ENCODE data around the gene ZFP36L1. TPM values are rescaled to one million over a fixed set of nuclear protein-coding genes. Genes with fewer than 3 reads are reported as not detected.

The ZFP36L1 gene
- total RNA-seq, 1 experiment from 2014 or later = 304 TPM

- no peak for ATAC-seq
- DNase-seq (ENCODE audit: low read depth, low spot score) = no peak
- Histone ChIP-seq H4K20me1 (ENCODE audit: insufficient read depth) (no peaks in the 10 kb centered on the region), H3K4me3 (replicated peaks in 1 of 2; ENCODE audit: low read depth in 1 of 2, low read length in 2 of 2) (no peak overlapping the region), H3K9me3 (ENCODE audit: control insufficient read depth in 1 of 2, insufficient read depth in 1 of 2, low read depth in 1 of 2, low read length in 2 of 2) (no peaks in the 10 kb centered on the region), H3K79me2 (ENCODE audit: insufficient read depth, low read length) (no peaks in the 10 kb centered on the region), H3K4me2 (ENCODE audit: low read length) (no peak overlapping the region), H3K9ac (ENCODE audit: low read length) (no peak overlapping the region), H2AFZ (ENCODE audit: low read depth, low read length, poor library complexity, severe bottlenecking) (no peak overlapping the region), H3K27ac (ENCODE audit: low read depth, low read length) (no peak overlapping the region), H3K36me3 (ENCODE audit: control insufficient read depth in 1 of 2, insufficient read depth in 2 of 2, low read length in 2 of 2) (no peaks in the 10 kb centered on the region), H3K27me3 (ENCODE audit: insufficient read depth, low read length) (no peaks in the 10 kb centered on the region), H3K4me1 (ENCODE audit: control insufficient read depth in 1 of 2, insufficient read depth in 2 of 2, low read length in 2 of 2) (peaks cover 8 to 9% of the 10 kb centered on the region in 2 experiments; a peak in 2 of 4 replicates), H3K9me2 (ENCODE audit: insufficient read depth) (no peaks in the 10 kb centered on the region)
- intact Hi-C loops (cut with micrococcal nuclease) = no loop called here
- ChIA-PET RAD21 (ENCODE audit: low non-redundant PET in 1 of 2, low total read pairs in 2 of 2, uncharacterized antibody in 2 of 2, unreplicated experiment in 2 of 2) (no interaction called here), CTCF (no interaction called here), POLR2A (no interaction called here)
- no TSS peak for BruUV-seq (replicated peaks)
- TF ChIP-seq YY1 (IDR thresholded peaks at IDR 0.05; ENCODE audit: extremely low read depth, insufficient replicate concordance, low read depth, low read length) (no peak), ELF1 (IDR thresholded peaks at IDR 0.05; ENCODE audit: borderline replicate concordance, low read depth) (no peak), RAD21 (IDR thresholded peaks at IDR 0.05; ENCODE audit: low read depth) (no peak), ATF3 (IDR thresholded peaks at IDR 0.05) (no peak), EGR1 (IDR thresholded peaks at IDR 0.05; ENCODE audit: low read depth) (no peak), SP1 (IDR thresholded peaks at IDR 0.05; ENCODE audit: low read depth) (no peak), FOSL1 (IDR thresholded peaks at IDR 0.05; ENCODE audit: low read depth) (no peak), JUND (IDR thresholded peaks at IDR 0.05) (no peak), SIN3A (IDR thresholded peaks at IDR 0.05; ENCODE audit: low read depth) (no peak), CBX3 (IDR thresholded peaks at IDR 0.05; ENCODE audit: low read depth) (no peak), TCF7L2 (IDR thresholded peaks at IDR 0.05; ENCODE audit: borderline replicate concordance, extremely low read depth, insufficient read depth, insufficient read length) (no peak), EZH2phosphoT487 (IDR thresholded peaks at IDR 0.05; ENCODE audit: borderline replicate concordance) (no peak), ZBTB33 (IDR thresholded peaks at IDR 0.05; ENCODE audit: extremely low read depth, insufficient replicate concordance, low read length) (no peak), POLR2AphosphoS5 (IDR thresholded peaks at IDR 0.05; ENCODE audit: low read depth, low read length) (no peak)
Measured at GRCh38 chr14:68749487-68750475, 43.1 kb downstream of the ZFP36L1 start.
